GM12892 (cell line): Measurements from ENCODE around the gene CADPS.

Source experiments
- POLR2A ChIP-seq: IDR thresholded peaks from 2 replicates; pipeline ENCODE4 v1.6.1; 2011; ENCODE audit warnings: low read depth, low read length, control low read depth
- POLR2AphosphoS5 ChIP-seq: IDR thresholded peaks from 2 replicates; pipeline ENCODE4 v1.6.1; 2011; ENCODE audit warnings: low read depth, low read length, control low read depth
- TAF1 ChIP-seq: IDR thresholded peaks from 2 replicates; pipeline ENCODE4 v1.6.1; 2011; ENCODE audit warnings: low read depth, mild to moderate bottlenecking, control low read depth, low read length, borderline replicate concordance

GRCh38 chr3:62621925-62622324 lies 253.3 kb downstream of the CADPS start:
- no peak for TF ChIP-seq POLR2AphosphoS5
- TF ChIP-seq POLR2A, result no peak
- no peak for TF ChIP-seq TAF1
